Measurements from ENCODE around the gene PLA2G2F.

GRCh38 chr1:20148571-20149500, 9.7 kb downstream of the PLA2G2F start:
- no peak for TF ChIP-seq EZH2 (IDR thresholded peaks at IDR 0.05; ENCODE audit: borderline replicate concordance, low read depth, low read length, severe bottlenecking)
- TF ChIP-seq POLR2AphosphoS5 (IDR thresholded peaks at IDR 0.05; ENCODE audit: insufficient read depth, low read depth, low read length) = no peak
- no peak for TF ChIP-seq CTCF (IDR thresholded peaks at IDR 0.05; ENCODE audit: extremely low read depth in 1 of 2, insufficient read depth in 1 of 2, low read depth in 1 of 2, low read length in 2 of 2)
- TF ChIP-seq POLR2A (IDR thresholded peaks at IDR 0.05; ENCODE audit: low read depth, low read length) = no peak
- TF ChIP-seq MYC (IDR thresholded peaks at IDR 0.05; ENCODE audit: low read depth, low read length) = no peak
- no peak for TF ChIP-seq FOS (IDR thresholded peaks at IDR 0.05; ENCODE audit: borderline replicate concordance, insufficient read depth, low read length)
- TF ChIP-seq, protein P1, sequence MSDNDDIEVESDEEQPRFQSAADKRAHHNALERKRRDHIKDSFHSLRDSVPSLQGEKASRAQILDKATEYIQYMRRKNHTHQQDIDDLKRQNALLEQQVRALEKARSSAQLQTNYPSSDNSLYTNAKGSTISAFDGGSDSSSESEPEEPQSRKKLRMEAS (IDR thresholded peaks at IDR 0.05; ENCODE audit: insufficient read depth, insufficient read length) = no peak
- no peak for TF ChIP-seq GATA2 (IDR thresholded peaks at IDR 0.05; ENCODE audit: insufficient read depth, insufficient read length, low read depth, low read length)

Measured in endothelial cell of umbilical vein (primary cell).